Eye (tissue), 1 donor: ENCODE data around the gene FHL5.
"Not testable (repeated sequence)": the region's sequence is repeated elsewhere in the genome, so short reads cannot be mapped to it uniquely, and the experiment has no call there.

Experiments used
- DNase-seq: peaks from one replicate; pipeline ENCODE4 v3.0.0-alpha.2; 2015

The FHL5 gene, protein sequence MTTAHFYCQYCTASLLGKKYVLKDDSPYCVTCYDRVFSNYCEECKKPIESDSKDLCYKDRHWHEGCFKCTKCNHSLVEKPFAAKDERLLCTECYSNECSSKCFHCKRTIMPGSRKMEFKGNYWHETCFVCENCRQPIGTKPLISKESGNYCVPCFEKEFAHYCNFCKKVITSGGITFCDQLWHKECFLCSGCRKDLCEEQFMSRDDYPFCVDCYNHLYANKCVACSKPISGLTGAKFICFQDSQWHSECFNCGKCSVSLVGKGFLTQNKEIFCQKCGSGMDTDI

DNA sequence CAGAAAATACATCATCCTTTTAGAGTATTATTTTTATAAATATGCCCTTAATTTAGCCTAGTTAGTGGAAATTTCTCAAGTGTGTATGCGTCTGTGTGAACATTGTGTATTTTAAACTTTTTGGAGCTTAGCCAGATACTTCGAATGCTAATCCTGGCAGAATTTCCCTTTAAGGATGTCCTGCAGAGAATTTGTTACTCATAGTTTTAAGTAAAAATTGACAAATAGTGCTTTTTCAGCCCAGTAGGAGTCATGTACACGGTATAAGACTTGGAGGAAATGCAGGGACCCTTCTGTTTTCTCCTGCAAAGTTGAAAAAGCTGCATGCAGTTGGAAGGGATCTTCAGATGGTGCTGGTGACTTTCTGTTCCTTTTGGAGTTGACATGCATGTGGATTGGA, at the start of gene FHL5:
FHL5 (plus strand) TSS at position 243 of the 400 bp plus-strand sequence. CDS start 40,486 bp downstream, outside the sequence.
- DNase-seq, result no peak

DNA sequence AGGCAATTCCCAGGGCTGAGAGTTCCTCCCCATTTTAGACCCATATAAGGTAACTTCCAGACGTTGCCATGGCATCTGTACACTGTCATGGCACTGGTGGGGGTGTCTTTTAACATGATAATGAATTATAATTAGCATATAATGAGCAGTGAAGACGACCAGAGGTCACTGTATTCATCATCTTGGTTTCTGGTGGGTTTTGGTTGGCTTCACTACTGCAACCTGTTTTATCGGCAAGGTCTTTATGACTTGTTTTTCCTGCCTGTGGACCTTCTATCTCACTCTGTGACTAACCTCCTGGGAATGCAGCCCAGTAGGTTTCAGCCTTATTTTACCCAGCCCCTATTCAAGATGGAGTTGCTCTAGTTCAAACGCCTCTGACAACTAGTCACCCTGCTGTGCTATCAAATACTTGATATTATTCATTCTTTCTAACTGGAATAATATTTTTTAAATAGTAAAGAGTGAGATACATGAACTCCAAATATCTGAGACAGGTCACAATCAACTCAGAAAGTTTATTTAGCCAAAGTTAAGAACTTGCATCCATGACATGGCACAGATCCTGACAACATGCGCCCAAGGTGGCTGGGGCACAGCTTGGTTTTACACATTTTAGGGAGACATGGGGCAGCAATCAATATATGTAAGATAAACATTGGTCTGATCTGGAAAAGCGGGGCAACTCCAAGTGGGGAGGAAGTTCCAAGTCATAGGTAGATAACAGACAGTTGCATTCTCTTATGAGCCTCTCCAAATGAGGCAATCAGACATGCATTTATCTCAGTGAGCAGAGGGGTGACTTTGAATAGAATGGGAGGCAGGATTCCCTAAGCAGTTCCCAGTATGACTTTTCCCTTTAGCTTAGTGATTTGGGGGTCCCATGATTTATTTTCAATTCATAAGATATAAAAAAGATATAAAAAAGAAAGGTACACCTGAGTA, 42.5 kb upstream of the FHL5 start:
- no peak for DNase-seq

DNA sequence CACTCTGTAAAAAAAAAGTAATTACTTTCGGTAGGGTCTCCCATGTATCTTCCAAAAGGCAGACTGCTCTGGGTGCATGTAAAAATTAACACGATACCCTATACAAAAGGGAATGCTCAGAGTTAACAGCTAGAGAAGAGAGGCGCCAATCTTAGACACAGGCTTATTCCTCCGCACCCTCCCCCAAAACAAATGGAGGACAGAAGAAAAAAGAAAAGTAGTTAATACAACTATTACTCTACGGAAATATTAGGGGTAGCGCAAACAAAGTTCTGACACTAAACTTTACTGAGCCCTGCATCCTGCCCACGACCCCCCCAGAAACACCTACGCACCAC, 41.7 kb upstream of the FHL5 start:
- DNase-seq, result no peak

DNA sequence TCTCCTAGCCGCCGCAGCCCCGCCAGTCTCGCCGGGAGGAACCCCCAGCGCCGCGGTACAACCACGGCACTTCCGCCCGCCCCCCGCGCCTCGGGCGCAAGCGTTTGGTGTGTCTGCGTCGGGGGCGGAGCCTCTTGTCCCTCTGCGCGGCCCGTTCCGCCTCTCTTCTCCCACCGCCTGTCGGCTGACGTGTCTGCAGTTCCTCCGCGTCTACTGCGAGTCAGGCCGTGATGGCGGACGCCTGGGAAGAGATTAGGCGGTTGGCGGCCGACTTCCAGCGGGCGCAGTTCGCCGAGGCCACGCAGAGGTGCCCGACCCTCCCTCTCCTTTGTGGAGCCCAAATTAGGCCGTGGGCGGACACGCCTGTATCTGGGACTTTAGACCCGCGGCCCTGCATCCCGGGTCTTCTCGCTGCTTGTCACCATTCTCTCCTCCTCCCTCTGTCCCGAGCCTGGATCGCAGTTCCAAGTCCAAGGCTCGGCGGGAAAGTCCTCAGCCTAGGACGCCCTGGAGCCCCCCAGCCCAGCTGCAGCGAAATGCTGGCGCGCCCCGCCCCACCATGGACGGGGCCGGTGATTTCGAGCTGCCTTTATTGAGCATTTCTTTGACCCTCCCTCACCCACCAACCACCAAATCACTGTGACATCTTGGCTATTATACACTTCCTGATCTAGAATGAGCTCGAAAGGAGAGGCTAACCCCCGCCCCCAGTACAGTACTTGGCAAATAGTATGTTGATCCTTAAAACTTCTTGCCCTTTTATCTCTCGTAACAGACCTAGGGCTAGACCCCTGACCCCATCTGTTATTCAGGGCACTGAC, 41.1 kb upstream of the FHL5 start, which contains the start of gene UFL1:
UFL1 (plus strand) TSS at position 163 of the 821 bp plus-strand sequence; CDS start at position 231, 68 bp downstream.
- DNase-seq, result peak; percentile 97

DNA sequence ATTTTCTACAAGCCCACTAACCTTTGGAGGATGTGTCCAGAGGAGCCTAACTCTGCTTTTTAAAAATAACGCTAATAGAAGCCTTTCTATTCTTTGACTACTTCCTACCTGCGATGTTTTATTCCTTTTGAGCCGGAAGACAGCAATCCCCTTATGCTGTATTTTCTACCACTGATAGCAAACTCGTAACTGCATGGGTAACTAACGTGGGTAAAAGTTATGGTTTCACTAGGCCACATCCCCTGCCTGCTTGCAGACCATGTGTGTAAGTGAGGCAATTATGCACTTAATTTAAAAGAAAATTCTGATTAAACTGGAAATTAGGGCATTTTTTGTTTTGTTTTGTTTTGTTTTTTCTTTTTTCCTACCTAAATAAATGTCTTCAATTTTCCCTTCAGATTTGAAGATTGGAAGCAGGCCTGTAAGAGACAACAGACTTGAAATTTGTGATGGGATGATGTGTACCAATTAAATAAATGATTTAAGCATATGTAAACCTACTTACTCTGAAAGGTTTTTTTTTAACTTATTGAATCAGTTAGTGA, 40.4 kb upstream of the FHL5 start:
- no peak for DNase-seq

DNA sequence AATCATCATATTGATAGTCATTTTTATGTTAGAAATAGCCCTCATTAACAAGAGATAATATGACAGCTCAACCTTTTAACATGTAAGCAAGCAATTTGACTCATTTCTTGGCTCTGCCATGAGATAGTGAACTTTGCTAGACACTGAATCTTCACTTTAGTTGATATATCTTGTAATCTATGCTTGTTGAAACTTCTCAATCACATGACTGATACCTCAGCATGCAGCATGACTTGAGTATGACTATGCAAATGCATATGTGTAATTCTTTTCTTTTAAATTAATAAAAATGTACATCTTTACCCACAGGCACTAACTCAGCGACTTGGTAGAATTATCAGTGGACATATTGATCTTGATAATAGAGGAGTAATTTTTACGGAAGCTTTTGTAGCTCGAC, 34.7 kb upstream of the FHL5 start:
- DNase-seq, result no peak

DNA sequence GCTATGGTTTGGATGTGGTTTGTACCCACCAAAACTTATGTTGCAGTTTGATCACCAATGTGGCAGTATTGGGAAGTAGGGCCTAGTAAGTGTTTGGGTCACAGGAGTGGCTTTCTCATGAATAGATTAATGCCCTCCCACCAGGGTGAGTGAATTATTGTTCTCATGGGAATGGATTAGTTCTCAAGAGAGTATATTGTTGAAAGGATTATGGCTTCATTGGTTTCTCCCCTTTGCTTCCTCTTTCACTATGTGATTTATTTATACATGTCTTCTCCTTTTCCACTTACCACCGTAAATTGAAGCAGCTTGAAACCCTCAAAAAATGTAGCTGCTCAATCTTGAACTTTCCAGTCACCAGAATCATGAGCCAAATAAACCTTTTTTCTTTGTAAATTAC, 30.5 kb upstream of the FHL5 start:
- no peak for DNase-seq

DNA sequence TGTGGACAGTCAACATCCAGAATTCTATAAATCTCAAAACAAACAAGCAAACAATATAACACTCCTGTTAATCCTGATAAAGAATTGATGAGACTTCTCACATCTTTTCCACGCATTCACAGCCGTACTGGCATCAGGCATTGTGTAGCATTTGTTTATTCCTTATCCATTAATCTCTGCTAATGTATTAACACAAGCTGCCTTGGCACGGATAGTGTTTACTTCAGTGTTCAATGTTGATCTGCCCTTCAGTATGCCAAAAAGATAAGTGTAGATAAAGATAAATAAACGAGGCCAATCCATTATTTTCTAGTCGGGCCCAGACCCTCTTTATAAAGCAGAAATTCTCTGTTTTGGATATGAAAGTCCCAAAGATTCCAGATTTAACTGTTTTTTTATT, 25.2 kb upstream of the FHL5 start:
- no peak for DNase-seq

DNA sequence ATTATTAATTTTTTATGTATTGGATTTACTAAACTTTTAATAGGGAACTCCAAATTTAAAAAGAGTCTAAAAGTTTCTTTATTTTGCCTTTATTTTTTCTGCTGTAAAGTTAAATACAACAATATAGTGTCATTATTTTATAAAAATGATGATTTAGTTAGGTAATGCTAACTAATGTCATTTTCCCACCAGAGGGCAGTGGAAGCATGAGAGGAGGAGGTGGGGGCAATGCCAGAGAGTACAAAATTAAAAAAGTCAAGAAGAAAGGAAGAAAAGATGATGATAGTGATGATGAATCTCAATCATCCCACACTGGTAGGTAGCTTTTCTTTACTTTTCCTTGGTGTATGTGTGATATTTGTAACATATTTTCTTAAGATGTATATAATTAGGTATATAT, 20.2 kb upstream of the FHL5 start:
- peak; percentile 28 for DNase-seq

DNA sequence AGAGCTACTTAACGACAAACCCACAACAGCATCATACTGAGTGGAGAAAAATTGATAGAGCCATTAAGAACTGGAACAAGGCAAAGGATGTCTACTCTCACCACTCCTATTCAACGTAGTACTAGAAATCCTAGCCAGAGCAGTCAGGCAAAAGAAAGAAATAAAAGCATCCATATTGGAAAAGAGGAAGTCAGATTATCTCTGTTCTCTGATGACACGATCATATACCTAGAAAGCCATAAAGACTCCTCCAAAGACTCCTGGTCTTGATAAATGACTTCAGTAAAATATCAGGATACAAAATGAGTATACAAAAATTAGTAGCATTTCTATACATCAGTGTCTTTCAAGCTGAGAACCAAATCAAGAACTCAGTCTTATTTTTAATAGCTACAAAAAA, 17.0 kb upstream of the FHL5 start:
- DNase-seq, result no peak

DNA sequence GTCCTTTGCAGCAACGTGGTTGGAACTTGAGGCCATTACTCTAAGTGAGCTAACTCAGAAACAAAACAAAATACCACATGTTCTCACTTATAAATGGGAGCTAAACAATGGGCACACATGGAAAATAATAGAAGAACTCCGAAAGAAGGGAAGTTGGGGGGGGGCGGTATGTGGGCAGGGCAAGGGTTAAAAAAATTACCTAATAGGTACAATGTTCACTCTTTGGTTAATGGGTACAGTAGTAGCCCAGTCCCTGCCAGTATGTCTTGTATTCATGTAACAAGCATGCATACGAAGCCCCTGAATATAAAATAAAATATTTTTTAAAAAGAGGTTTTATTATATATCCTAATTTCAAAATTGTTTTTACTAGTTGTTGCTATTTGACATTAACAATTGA, 15.3 kb upstream of the FHL5 start:
- no peak for DNase-seq

DNA sequence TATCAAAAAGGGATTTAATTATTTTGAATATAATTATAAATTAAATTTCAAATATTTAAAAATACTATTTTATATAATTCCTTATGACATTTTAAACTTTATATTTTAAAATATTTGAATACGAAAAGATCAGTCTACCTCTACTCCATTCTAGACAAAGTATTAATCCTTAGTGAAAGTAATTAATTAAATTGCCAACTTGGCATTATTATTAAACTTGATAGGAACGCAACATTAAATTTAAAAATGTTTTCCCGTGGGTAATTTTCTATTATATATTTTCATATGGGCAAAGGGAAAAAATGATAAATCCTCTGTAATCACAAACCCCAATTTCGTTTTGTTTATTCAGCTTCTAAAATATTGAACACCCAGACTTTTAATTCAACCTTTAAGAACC, 8.4 kb upstream of the FHL5 start:
- no peak for DNase-seq

DNA sequence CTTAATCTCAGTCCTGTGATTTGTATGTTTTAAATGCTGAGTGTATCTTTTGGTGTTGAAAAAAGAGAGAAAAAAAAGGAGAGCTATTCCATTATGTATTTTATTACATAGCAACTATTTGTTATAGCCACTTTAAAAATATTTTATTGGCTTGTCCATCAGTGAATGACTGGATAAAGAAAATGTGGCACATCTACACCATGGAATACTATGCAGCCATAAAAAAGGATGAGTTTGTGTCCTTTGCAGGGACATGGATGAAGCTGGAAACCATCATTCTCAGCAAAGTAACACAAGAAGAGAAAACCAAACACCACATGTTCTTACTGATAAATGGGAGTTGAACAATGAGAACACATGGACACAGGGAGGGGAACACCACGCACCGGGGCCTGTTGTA, 3.2 kb upstream of the FHL5 start:
- not testable (repeated sequence) for DNase-seq

DNA sequence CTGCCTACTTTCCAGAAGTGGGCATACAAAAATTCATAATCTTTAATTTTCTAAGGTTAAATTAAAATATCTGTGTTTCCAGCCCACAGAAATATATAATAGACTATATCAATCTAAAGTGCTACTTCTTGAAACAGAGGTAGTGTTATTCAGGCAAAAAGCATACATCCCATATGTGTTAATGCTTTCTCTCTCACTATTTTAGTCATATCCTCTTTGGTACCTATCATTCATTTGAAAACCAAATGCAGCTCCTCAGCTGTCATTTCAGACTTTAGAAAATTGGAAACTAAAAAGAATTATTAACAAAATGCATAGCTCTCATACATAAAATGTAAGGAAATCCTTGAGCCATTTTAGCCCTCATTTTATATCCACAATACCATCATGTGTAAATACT, 925 bp downstream of the FHL5 start:
- no peak for DNase-seq

DNA sequence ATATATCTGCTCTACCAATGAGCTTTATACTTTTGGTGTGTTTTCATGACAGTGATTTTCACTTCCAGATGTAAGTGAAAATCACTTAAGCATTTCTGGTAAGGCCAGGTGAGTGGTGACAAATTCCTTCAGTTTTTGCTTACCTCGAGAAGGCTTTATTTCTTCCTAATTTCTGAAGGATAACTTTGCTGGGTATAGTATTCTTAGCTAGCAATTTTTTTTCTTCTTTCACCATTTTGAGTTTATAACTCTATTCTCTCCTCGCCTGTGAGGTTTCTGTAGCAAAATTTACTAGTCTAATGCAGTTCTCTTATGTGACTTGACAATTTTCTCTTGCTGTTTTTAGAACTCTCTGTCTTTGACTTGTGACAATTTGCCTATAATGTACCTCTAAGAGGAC, 7.1 kb downstream of the FHL5 start:
- DNase-seq, result no peak

DNA sequence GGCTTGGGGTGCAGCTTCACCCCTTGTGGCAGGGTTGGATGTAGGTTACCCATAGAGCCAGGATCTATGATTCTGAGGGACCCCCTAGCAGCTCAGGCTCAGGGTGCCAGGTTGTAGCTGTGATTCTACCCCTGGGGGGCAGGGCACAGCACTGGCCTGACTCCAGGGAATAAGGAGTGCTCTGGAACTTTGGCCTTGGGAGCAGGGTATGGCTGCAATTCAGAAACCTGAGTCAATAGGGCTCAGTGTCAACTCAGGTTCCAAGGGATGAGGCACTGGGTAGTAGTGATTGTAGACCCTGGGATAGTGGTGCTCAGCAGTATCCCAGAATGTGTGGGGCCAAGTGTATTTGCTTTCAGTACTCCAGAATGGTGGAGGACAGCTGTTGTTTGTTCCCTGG, 8.6 kb downstream of the FHL5 start:
- no peak for DNase-seq

DNA sequence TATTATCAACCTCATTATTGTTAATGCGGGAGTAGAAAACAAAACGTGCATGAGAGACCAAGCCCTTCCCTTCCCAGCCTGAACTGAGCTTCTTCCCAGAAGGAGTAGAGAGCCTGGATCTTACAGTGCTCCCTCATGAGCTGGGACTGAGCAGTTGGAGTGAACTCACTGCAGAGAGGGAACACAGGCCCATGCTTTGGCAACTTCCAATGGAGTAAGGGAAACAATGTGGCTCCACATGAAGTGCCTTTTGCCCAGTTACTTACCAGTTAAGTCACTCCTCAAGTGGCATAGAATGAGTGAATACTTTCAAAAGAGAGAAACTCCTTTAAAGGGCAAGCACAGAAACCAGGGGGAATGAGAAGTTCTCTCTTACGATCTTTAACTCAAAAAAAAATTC, 12.4 kb downstream of the FHL5 start:
- DNase-seq, result no peak

DNA sequence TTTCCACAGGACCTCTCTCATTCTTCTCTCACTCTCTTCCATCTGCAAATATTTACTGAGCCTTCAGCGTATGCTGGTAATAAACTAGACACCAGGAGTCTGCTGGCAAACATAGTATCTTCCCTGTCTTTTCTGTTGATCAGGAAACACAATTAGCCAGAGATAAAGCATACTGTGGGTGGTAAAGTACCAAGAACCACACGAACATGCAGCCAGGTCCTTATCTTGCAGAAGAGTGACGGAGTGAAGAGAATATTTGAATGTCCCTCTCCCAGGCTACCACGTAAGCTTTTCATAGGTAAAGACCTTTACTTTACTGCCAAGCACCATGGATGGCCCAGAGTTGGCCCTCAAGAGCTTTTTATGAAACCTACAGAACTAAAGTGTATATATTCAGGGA, 13.3 kb downstream of the FHL5 start:
- DNase-seq, result no peak

DNA sequence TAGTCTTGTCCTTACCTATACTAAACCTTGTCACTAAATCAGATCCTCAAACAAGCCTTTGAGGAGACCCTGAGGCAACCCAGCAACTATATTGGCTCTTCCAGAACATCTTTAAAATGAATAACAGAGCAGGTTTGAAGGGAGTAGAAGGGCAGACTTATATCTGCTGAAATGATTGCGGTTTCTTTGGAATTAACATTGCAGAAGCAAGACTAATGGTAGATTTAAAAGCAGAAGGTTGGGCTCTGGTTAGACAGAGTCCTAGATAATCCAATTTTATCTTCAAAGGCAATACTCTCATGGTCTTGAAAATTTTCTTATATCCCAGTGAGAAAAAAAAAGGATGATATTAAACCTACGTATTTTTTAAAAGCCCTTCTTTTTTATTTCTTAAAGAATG, 19.1 kb downstream of the FHL5 start:
- no peak for DNase-seq

DNA sequence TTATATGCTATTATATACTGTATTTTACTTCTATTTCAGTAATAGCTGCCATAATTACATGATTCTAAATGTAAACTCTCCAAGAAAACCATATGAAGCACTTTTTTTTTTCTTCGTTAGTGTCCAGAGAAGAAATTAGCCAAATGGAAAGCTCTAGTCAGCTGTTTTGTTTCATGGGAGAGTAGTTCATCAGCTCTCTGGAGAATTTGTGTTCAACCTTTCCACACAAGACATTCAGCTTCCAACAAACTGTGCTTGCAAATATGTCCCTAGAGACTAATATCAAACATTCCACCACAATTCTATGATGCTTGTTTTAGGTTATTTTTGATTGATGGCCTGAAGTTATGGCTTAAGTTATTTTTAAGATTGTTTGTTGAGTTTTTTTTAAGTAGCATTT, 19.5 kb downstream of the FHL5 start:
- DNase-seq, result no peak

DNA sequence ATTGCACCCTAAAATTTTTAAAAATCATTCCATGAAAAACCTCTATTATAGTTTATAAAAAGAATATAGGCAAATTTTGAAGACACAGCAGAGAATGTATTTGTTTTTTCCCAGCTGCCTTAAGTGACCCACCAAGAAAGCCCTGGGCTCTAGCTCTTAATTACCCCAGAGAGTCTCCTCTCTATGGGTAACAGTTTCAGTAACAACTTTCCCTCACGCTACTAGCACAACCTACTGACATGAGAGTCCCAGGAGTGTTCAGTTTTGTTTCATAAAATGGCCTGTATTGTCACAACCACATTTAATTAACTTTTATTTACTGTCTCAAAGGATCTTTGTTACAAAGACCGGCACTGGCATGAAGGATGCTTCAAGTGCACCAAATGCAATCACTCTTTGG, 41.5 kb downstream of the FHL5 start:
- no peak for DNase-seq

DNA sequence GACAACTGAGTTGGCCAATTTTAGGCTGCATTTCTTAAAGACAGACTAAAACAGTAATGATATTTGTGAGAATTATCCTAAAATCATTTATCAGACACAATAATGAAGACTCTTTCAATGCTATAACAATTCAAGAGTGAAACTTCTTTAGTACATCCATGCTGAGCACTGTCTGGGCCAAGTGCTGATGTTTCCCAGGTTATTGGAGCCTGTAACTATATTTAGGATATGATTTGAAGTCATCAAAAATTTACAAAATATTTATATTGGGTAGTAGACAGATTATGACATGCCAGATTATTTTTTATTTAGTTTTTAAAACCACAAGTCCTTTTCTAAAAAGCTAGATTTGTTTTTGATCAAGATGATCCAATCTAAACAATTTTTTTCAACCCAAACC, 45.1 kb downstream of the FHL5 start:
- DNase-seq, result no peak

DNA sequence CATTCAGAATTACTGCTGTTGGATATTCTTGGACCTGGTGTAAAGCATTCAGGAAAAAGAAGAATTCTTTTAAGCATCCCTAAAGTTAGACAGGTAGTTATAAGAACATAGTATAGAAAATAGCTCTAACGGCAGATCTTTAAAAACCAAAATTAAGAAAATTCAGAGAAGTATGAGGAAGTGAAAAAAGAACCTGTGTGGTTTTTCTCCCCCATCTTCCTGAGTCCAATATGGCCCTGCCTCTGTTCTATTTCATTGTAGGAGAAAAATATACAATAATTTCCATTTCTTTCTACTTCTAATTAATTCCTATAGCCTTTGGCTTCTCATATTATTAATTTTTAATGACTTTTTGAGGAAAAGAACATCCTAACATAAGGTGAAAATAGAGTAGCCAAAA, 47.1 kb downstream of the FHL5 start:
- no peak for DNase-seq
